Thoracic aorta (tissue), 2 donors: ENCODE data around the gene ZDHHC13. TPM values are rescaled to one million over a fixed set of nuclear protein-coding genes. Genes with fewer than 3 reads are reported as not detected.

ENCODE experiments used
- ATAC-seq: fragments of 150-250 bp; one replicate; pipeline ENCODE4 v1.8.0; 2017; ENCODE audit warnings: low read depth; ENCODE audit not compliant: insufficient number of reproducible peaks, low FRiP score
- DNase-seq: peaks from one replicate; pipeline ENCODE4 v3.0.0-alpha.2; 2020; ENCODE audit warnings: low spot score
- H3K27ac ChIP-seq, 2 donors: fragments of 200-600 bp; sonication (generic); 1 replicate in 1 of 2; 2 replicates in 1 of 2; pipeline ENCODE4 v1.5.1; 2016; ENCODE audit warnings: mild to moderate bottlenecking in 2 of 2, moderate library complexity in 2 of 2
- H3K27me3 ChIP-seq: fragments of 200-600 bp; sonication (generic); replicated peaks from 2 replicates; pipeline ENCODE4 v1.6.0; 2016; ENCODE audit warnings: mild to moderate bottlenecking; ENCODE audit not compliant: insufficient read depth
- H3K36me3 ChIP-seq: fragments of 200-600 bp; sonication (generic); one replicate; pipeline ENCODE4 v1.5.1; 2016
- H3K4me1 ChIP-seq, 2 donors: fragments of 200-600 bp; sonication (generic); 1 replicate in 1 of 2; 2 replicates in 1 of 2; pipeline versions ENCODE4 v1.5.1 to v1.6.0; 2016; ENCODE audit warnings: low read depth in 2 of 2, mild to moderate bottlenecking in 1 of 2; ENCODE audit not compliant: control insufficient read depth in 1 of 2
- H3K4me3 ChIP-seq: fragments of 200-600 bp; sonication (generic); 2 replicates; pipeline ENCODE4 v1.5.1; 2016; ENCODE audit warnings: mild to moderate bottlenecking
- H3K9me3 ChIP-seq: fragments of 200-600 bp; sonication (generic); 2 replicates; pipeline ENCODE4 v1.5.1; 2016
- CTCF ChIP-seq: fragments of 200-600 bp; sonication (generic); IDR thresholded peaks from one replicate; pipeline ENCODE4 v1.5.1; 2019; ENCODE audit warnings: antibody characterized with exemption
- total RNA-seq, 2 donors: library from RNA; depleted of rRNA; stranded (reverse); fragments of >200 nt; gene quantifications; one replicate each; pipeline versions ENCODE4 v1.1.0 to v1.2.3, GENCODE V29; 2016

Gene ZDHHC13
- total RNA-seq, 2 donors from 2014 or later: 11.9 to 12.6 TPM

GRCh38 chr11:19225581-19225980 lies 108.6 kb downstream of the ZDHHC13 start:
- no peaks in the 10 kb centered on the region for H3K4me1 ChIP-seq
- no peak overlapping the region for H3K4me3 ChIP-seq
- no peaks in the 10 kb centered on the region for H3K27me3 ChIP-seq
- H3K9me3 ChIP-seq: no peaks in the 10 kb centered on the region
- DNase-seq (no peak), ATAC-seq (no peak)
- H3K36me3 ChIP-seq: no peaks in the 10 kb centered on the region
- H3K27ac ChIP-seq: no peak overlapping the region
- no peak for TF ChIP-seq CTCF

Other genes starting within 250 kb of the ZDHHC13 start
- not detected for gene MRGPRX1, start 177.8 kb upstream of the ZDHHC13 start, total RNA-seq
- under 1 TPM in 1 of 2 donors, not detected in 1; 0.27 TPM for gene MRGPRX2, start 56.5 kb upstream of the ZDHHC13 start, total RNA-seq
- not detected for gene CSRP3, start 84.8 kb downstream of the ZDHHC13 start, total RNA-seq
- gene E2F8, start 123.8 kb downstream of the ZDHHC13 start, total RNA-seq: not detected